ENCODE measurements around the gene XPO4. TPM values are rescaled to one million over a fixed set of nuclear protein-coding genes. Genes with fewer than 3 reads are reported as not detected.

Gene XPO4
- total RNA-seq, 4 donors from 2014 or later = 15.0 to 23.2 (median 17.6) TPM

DNA sequence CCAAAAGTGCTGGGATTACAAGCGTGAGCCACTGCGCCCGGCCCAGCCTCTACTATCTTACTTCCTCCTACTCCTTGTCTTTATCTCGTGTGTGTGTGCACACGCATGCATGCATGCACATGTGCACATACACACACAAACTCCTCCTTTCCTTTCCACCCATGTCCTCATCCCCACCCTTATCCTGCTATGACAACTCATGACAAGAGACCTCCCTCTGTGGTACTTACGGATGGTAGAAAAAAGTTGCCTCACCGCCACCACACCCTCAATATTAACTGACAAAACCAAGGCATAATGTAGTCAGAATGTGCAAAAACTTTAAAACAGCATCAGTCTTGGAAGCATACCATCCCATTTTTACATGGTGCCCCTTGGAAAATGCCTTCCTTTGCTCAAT, 112.9 kb downstream of the XPO4 start:
- no peak for DNase-seq (ENCODE audit: low spot score in 2 of 2)
- Histone ChIP-seq H3K27me3 (no peaks in the 10 kb centered on the region), H3K4me1 (no peaks in the 10 kb centered on the region), H3K9me3 (no peaks in the 10 kb centered on the region), H3K4me3 (no peak overlapping the region), H3K36me3 (peaks cover 35% of the 10 kb centered on the region), H3K27ac (no peak overlapping the region)
- TF ChIP-seq POLR2A (IDR thresholded peaks at IDR 0.05) (no peak), EP300 (IDR thresholded peaks at IDR 0.05) (no peak), POLR2AphosphoS5 (IDR thresholded peaks at IDR 0.05) (no peak)
- 93% methylated on average over 7 of the region's 7 CpGs for WGBS

DNA sequence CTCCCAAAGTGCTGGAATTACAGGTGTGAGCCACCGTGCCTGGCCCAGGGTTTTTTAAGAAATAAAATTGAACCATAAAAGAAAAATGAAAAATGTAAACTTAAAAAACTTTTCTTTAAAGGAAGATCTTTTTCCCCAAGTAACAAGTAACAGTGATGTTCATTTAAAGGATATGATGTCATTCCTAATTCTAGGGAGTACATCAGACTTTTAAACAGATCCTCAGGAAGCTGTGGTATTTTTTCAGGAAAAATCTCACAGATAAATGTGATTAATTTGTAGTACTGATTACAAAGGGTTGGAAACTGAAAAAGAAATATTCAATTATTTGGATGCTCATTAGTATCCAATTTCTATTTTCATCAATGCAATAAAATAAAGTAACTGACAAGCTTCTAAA, 114.2 kb downstream of the XPO4 start:
- no peak for DNase-seq (ENCODE audit: low spot score in 2 of 2)
- H3K9me3 ChIP-seq = no peaks in the 10 kb centered on the region
- no peak overlapping the region for H3K4me3 ChIP-seq
- TF ChIP-seq POLR2A (IDR thresholded peaks at IDR 0.05) (no peak), POLR2AphosphoS5 (IDR thresholded peaks at IDR 0.05) (no peak)
- no peaks in the 10 kb centered on the region for H3K4me1 ChIP-seq
- 89% methylated on average over 1 of the region's 1 CpG for WGBS
- no peaks in the 10 kb centered on the region for H3K27me3 ChIP-seq
- peaks cover 38% of the 10 kb centered on the region for H3K36me3 ChIP-seq
- H3K27ac ChIP-seq = no peak overlapping the region

DNA sequence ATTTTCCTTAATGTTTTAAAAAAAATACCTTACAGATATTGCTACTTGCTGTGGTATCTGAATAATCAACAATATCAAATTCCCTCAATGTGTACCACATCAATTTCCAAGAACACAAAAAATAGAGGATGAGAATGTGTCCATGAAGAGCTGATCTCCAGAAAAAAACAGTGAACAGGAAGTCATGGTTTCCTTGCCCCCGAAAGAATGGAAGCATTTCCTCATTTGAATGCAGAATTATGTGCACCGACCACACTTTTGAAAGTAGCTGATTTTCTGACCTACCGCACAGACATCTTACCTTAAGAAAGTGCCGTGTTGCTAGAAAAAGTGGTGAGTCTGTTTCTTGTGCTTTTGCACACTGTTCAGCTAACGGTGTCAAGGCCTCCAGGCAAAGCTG, 115.4 kb downstream of the XPO4 start:
- Histone ChIP-seq H3K4me1 (no peaks in the 10 kb centered on the region), H3K27ac (no peak overlapping the region), H3K4me3 (no peak overlapping the region), H3K27me3 (no peaks in the 10 kb centered on the region), H3K9me3 (no peaks in the 10 kb centered on the region), H3K36me3 (peaks cover 43% of the 10 kb centered on the region)
- DNase-seq (ENCODE audit: low spot score in 2 of 2) = no peak
- TF ChIP-seq, protein P1, sequence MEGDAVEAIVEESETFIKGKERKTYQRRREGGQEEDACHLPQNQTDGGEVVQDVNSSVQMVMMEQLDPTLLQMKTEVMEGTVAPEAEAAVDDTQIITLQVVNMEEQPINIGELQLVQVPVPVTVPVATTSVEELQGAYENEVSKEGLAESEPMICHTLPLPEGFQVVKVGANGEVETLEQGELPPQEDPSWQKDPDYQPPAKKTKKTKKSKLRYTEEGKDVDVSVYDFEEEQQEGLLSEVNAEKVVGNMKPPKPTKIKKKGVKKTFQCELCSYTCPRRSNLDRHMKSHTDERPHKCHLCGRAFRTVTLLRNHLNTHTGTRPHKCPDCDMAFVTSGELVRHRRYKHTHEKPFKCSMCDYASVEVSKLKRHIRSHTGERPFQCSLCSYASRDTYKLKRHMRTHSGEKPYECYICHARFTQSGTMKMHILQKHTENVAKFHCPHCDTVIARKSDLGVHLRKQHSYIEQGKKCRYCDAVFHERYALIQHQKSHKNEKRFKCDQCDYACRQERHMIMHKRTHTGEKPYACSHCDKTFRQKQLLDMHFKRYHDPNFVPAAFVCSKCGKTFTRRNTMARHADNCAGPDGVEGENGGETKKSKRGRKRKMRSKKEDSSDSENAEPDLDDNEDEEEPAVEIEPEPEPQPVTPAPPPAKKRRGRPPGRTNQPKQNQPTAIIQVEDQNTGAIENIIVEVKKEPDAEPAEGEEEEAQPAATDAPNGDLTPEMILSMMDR (IDR thresholded peaks at IDR 0.05) = no peak
- TF ChIP-seq POLR2A (IDR thresholded peaks at IDR 0.05) (no peak), POLR2AphosphoS5 (IDR thresholded peaks at IDR 0.05) (no peak), EP300 (IDR thresholded peaks at IDR 0.05) (no peak)
- WGBS = 88% methylated on average over 5 of the region's 5 CpGs

DNA sequence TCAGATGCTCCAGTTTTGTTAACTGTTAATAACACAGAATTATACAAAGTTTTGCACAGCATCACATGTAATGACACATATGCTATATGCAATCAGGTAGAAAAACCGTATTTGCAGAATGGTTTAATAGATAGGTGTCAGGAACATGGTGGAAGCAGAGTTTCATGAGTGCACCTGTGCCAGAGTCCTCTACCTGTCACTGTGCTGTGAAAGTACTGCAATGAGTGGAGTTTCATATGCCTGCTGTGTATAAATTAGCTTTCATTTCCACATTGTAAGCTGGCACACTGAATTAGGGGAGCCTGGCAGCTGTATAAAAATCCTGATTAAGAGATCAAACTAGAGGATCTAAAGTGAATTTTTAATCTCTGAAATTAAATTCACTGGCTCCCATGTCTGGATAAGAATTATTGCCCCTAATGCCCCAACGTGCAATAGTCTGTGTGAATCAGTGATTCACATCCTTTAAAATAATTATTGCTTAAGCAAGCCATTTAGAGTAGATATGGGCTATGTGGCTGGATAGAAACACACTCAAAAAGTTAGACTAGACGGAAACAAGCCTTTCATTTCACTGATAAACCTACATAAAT, 120.3 kb downstream of the XPO4 start:
- TF ChIP-seq, protein P1 (IDR thresholded peaks at IDR 0.05) = no peak
- no peak for TF ChIP-seq POLR2AphosphoS5 (IDR thresholded peaks at IDR 0.05)
- no peak for TF ChIP-seq EP300 (IDR thresholded peaks at IDR 0.05)
- no peak for TF ChIP-seq POLR2A (IDR thresholded peaks at IDR 0.05)
- H3K4me1 ChIP-seq = no peaks in the 10 kb centered on the region
- no peaks in the 10 kb centered on the region for H3K27me3 ChIP-seq
- peaks cover 30% of the 10 kb centered on the region for H3K36me3 ChIP-seq
- no peaks in the 10 kb centered on the region for H3K9me3 ChIP-seq
- no peak for DNase-seq (ENCODE audit: low spot score in 2 of 2)
- H3K4me3 ChIP-seq = no peak overlapping the region
- H3K27ac ChIP-seq = no peak overlapping the region
- WGBS = 87% methylated on average over 3 of the region's 3 CpGs

DNA sequence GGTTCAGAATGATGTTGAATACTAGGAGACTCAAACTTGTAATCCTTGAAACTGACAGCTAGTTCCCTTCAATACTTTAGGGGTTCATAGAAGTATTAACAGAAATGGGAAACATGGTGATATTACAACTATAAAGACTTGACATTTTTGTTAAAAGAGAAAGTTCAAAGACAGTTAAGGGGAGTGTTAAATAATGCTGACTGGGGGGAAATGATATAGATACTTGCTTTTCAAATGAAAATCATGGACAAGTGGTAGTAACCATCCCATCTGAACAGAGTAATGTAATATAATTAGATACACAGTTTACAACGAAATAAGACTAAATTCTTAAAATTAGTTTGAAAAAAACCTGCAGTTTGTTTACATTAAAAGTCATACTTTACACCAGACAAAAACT, 122.2 kb downstream of the XPO4 start:
- Histone ChIP-seq H3K4me3 (no peak overlapping the region), H3K27ac (no peak overlapping the region), H3K27me3 (no peaks in the 10 kb centered on the region), H3K36me3 (peaks cover 25% of the 10 kb centered on the region), H3K9me3 (no peaks in the 10 kb centered on the region), H3K4me1 (no peaks in the 10 kb centered on the region)
- WGBS = 82% methylated on average over 1 of the region's 1 CpG
- DNase-seq (ENCODE audit: low spot score in 2 of 2) = no peak
- TF ChIP-seq, protein P1 (IDR thresholded peaks at IDR 0.05) = no peak
- no peak for TF ChIP-seq EP300 (IDR thresholded peaks at IDR 0.05)
- TF ChIP-seq POLR2AphosphoS5 (IDR thresholded peaks at IDR 0.05) = no peak
- TF ChIP-seq POLR2A (IDR thresholded peaks at IDR 0.05) = no peak

DNA sequence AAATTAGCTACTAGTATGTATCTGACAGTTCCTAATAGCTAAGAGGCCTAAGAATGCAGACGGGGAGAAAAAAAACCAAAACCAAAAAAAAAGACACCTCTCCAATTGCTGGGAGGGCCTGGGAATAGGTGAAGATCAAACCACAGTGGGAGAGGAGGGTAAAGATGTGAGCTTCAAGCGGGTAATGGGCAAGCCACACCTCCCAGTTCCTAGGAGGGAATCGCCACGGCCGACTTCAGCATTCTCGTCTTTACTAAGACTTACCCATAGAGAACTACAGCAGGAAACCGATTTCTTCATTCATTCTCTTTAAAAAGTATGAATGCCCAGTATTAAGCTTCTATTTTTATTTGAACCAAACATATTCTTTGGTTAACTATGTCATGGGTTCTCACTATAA, 123.1 kb downstream of the XPO4 start:
- Histone ChIP-seq H3K36me3 (peaks cover 22% of the 10 kb centered on the region), H3K9me3 (no peaks in the 10 kb centered on the region), H3K4me1 (no peaks in the 10 kb centered on the region), H3K4me3 (no peak overlapping the region), H3K27me3 (no peaks in the 10 kb centered on the region), H3K27ac (no peak overlapping the region)
- no peak for DNase-seq (ENCODE audit: low spot score in 2 of 2)
- WGBS = 91% methylated on average over 7 of the region's 7 CpGs
- TF ChIP-seq, protein P1 (IDR thresholded peaks at IDR 0.05) = no peak
- TF ChIP-seq EP300 (IDR thresholded peaks at IDR 0.05) = no peak
- no peak for TF ChIP-seq POLR2A (IDR thresholded peaks at IDR 0.05)
- TF ChIP-seq POLR2AphosphoS5 (IDR thresholded peaks at IDR 0.05) = no peak

Measured in suprapubic skin (tissue), 4 donors.